NCI-H526 (cell line): ENCODE data around the gene CHRNA1.

Experiments
- DNase-seq, 2 experiments: peaks; one replicate each; lab custom pipeline; 2025; lab: John Stamatoyannopoulos, UW

Gene CHRNA1

GRCh38 chr2:174760845-174761473 lies 3.3 kb downstream of the CHRNA1 start:
- no peak for DNase-seq

GRCh38 chr2:174759381-174760065 lies 4.7 kb downstream of the CHRNA1 start:
- DNase-seq, result no peak

DNA sequence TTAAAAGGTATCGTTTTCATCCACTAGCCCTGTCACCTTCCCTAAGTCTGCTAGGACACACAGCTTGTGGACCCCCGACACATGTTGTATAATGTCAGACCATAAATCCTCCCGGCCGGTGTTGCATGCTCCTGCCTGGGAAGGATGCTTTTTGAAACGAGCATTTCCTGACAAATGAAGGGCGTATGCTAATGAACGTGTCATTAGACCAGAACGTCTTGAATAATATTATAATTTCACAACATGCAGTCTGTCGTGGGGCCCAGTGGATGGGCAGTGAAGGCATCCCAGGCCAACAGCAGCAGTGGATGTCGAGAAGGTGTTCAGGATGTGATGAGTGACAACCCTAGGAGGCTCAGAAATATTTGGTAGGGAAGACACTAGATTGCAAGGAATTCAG lies 7.5 kb downstream of the CHRNA1 start:
- DNase-seq, result no peak

DNA sequence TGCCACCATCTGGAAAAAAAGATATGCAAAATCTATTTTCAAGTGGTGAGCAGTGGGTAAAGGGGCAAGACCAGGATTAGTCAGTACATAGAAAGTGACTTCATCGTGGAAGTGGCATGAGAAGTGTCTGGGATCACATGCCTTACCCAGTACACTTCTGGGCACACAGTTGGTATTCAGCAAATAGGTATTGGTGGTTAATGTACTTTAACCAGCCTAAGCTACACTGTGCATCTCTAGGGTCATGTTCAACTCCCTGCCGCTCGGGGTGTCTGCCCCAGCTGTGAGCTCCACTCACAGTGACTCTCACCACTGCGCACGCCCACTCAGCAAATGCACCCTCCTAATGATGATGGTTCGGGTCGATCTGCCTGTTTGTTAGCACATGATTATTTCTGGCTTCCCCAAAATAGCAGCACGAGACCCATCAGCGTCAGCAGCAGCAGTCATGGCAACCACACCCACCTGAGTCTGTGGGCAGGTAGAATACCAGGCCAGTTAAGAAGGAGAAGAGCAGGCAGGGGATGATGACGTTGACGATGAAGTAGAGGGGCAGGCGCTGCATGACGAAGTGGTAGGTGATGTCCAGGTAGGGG lies 11.1 kb downstream of the CHRNA1 start:
- no peak for DNase-seq

DNA sequence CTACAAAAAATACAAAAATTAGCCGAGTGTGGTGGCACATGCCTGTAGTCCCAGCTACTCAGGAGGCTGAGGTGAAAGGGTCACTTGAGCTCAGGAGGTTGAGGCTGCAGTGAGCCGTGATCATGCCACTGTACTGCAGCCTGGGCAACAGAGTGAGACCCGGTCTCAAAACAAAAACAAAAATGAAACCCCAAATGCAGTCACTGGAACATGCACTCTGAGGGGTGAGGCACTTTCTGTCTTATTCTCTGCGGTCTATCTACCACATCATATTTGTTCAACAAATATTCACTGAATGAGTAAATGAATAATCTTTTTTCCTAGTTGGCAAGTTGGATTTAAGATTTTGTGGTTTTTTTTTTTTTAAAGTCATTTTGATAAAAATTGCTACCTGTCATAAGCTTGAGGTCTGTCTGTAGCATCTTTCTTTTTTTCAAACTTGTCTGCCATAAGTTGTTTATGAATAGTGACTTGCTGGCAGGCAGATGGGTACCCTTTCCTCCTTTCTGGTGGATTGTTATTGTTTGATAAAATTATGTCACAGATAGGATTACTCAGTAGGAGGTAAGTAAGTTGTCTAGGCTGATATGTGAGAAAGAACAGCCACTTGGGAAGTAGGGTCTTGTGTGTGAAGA lies 11.8 kb downstream of the CHRNA1 start:
- DNase-seq, result no peak

GRCh38 chr2:174750923-174751441 lies 13.3 kb downstream of the CHRNA1 start:
- no peak for DNase-seq

DNA sequence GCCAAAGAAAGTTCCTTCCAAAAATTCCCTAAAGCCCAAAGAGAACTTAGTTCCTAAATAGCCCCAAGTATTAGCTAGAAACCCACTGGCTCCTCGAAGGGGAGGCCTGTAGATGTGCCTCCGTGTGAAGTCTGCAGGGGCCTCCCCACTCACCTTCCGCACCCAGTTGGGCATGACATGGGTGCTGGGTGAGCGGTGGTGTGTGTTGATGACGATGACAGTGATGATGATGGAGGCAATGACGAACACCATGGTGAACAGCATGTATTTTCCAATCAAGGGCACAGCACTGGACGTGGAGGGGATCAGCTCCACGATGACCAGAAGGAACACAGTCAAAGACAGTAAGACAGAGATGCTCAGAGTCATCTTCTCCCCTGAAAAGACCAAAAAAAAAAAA lies 14.5 kb downstream of the CHRNA1 start:
- no peak for DNase-seq

DNA sequence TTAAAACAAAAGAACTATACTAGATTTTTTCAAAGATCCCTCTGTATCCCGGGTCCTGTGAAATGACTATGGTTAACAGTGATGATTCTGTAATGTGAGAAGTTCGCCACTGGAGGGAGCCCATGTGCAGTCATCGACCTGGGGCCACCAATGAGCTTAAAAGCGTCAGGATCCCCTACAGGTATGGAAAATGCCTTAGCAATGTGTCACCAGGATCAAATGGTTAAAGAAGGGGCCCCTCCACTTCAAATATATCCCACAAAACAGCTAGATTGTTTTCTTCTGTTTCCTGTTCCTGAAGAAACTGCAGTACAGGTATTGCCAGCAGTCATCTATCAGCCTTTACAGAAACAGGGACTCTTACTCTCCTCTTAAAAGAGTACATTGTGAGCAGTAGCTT lies 15.3 kb downstream of the CHRNA1 start:
- DNase-seq, result peak in 1 of 2 experiments; percentile 78

GRCh38 chr2:174745142-174745541 lies 19.1 kb downstream of the CHRNA1 start:
- DNase-seq, result no peak

- no peak for DNase-seq
These were observed 20.2 kb downstream of the CHRNA1 start for GRCh38 chr2:174744111-174744510.

- DNase-seq, result no peak
These were observed 23.6 kb downstream of the CHRNA1 start for GRCh38 chr2:174740721-174741120.

DNA sequence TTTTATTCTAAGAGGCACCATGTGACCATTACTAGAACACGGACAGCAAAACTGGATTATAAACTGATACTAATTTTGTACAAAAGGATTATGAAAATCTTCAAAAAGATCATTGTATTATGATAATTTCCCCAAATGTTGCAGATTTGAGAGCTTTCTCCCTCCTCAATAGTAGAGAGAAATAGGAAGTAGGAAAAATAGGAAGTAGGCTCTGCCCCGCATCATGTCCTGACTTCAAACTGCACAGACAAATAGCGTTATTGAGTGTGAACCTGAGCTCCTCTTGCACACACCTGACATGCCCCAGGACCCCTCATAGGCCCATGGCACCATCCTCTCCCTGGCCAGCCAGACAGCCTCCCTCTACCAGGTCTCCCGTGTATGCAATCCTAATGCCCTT lies 25.4 kb downstream of the CHRNA1 start:
- no peak for DNase-seq

DNA sequence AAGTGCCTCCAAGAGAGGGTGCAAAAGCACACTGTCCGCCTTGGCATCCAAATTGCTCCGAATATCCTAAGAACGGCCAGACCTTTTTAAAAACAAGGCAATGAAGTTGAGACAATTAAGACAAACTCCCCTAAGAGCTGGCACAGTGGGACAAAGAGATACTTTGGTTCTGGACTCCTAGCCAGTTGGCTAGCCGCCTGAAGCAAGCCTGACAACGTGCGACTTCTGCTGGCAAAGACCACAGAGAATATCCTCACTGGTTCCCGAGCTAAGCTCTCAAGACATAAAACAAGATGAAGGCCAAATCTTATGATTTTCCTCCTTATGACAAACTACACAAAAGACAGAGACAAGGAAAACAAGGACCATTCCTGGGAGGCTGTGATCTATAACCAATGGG lies 32.7 kb downstream of the CHRNA1 start:
- DNase-seq, result no peak

DNA sequence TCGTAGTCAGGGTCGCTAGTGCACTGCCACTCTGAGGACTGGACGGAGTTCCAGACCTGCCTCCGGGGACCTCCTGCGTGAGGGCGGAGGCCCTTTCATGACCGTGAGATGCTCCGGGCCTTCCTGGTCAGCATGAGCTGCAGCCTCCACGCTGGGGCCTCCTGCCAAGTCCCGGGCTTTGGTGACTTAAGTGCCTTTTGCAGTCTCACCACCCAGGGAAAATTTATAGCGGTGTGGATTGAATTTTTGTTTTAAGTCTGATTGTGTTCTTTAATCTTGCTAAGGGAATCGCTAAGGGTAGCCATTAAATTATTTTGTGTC lies 33.6 kb downstream of the CHRNA1 start:
- no peak for DNase-seq

GRCh38 chr2:174729797-174730697 lies 34.2 kb downstream of the CHRNA1 start:
- peak; percentile 18 to 71 for DNase-seq

DNA sequence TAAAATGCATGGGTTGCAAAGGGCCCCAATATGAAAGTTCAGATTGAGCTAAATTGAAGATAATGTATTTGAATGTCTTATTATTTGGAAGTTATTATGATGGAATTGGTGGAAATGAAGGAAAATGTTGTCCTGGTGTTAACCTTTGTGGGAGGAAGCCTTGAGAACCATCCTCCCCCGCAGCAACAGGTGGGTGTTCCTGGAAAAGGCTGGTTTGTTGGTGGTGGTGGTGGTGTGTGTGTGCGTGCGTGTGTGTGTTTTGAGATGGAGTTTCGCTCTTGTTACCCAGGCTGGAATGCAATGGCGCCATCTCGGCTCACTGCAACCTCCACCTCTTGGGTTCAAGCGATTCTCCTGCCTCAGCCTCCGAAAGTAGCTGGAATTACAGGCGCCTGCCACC lies 36.2 kb downstream of the CHRNA1 start:
- DNase-seq, result no peak

- DNase-seq, result no peak
These were observed 38.1 kb downstream of the CHRNA1 start for GRCh38 chr2:174726212-174726611.

GRCh38 chr2:174722942-174723592 lies 41.2 kb downstream of the CHRNA1 start:
- no peak for DNase-seq

- no peak for DNase-seq
These were observed 45.3 kb downstream of the CHRNA1 start for GRCh38 chr2:174719016-174719415.

- no peak for DNase-seq
These were observed 45.7 kb downstream of the CHRNA1 start for GRCh38 chr2:174718591-174718990.

GRCh38 chr2:174717916-174718315 lies 46.4 kb downstream of the CHRNA1 start:
- DNase-seq, result no peak
